Hematopoietic multipotent progenitor cell treated with erythropoietin and hydrocortisone succinate and interleukin-3 and kit ligand, for 6 days (in vitro differentiated cells): ENCODE data around the gene NQO2.
"Not testable (repeated sequence)": the region's sequence is repeated elsewhere in the genome, so short reads cannot be mapped to it uniquely, and the experiment has no call there.

Source experiments
- DNase-seq: peaks from one replicate; pipeline ENCODE4 v3.0.0-alpha.2; 2015

Gene NQO2

GRCh38 chr6:2990248-2990931 is 9.3 kb upstream of the NQO2 start:
- DNase-seq, result peak; percentile 78

- DNase-seq, result no peak
These were observed 8.7 kb upstream of the NQO2 start for GRCh38 chr6:2990932-2991506.

DNA sequence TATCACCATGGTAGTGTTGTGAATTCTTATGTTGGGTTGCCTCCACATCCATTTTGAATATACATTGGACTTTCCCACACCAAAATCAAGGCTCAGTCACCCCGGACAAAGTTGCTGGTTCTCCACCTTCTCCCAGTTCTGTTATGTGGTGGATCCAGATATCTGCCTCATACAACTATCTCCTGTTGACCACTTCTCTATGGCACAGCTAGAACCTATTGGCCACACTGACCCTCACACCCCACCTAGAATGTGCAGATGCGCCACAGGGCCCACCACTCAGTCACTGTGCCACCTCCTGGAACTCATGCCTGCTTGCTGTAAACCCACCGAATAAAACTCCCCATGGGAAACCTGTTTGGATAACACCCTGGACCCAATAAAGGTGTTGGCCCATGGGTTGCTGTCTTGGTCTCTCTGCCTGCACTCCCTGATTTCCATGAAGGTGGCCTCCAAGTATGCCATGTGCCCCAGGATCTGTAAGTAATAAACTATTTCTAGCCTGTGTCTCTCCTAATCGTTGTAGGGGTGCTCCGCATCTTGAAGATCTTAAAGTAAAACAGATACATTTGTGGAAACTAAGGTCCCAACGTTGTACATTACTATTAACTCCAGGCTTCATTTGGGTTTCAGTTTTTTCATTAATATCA is 7.2 kb upstream of the NQO2 start:
- no peak for DNase-seq

DNA sequence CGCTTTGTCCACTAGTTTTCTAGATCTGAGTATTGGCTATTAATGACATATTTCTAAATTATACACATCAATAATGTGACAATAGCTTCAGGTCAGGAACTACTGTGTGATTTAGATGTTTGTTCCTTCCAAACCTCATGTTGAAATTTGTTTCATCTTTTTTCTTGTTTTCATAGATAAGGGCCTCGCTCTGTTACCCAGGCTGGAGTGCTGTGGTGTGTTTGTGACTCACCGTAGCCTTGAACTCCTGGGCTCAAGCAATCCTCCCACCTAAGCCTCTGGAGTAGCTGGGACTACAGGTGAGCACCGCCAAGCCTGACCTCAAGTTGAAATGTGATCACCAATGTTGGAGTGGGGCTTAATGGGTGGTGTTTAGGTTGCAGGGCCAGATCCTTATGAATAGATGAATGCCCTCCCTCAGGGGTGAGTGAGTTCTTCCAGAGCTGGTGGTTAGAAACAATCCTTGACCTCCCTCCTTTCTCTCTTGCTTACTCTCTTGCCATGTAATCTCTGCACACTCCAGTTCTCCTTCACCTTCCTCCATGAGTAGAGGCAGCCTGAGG is 5.9 kb upstream of the NQO2 start:
- DNase-seq, result peak; percentile 27

DNA sequence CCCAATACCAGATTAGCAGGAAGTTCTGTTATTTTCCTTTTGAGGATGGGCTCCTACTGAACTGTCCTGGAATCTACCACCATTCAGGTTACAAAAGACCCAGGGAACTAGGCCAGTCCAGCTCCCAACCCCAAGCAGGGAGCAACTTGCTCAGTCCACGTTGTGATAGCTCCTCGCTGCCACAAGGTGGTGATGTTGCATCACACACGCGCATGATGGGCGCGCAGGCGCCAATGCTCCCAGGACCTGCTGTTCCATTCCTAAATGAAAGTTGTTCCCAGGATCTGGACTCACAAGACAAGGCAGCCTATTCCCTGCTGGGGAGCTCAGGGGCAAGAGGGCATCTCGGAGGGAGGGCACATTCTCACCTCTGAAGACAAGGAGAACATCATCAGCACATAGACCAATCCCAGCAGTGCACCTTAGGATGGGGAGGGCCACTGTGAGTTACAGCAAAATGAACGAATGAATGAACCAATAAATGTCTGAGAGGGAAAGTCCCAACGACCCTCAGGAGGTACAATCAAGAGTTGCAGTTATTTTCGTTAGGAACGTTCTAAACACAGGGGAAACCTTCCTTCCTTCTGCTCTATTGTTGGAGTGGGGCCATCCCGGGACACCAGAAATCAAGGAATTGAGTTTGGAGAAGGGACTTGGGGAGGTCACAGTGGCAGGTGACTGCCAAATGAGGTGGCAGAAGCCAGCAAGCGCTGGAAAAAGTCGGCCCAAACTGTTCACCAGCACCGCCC is 1.3 kb upstream of the NQO2 start:
- peak; percentile 51 for DNase-seq

DNA sequence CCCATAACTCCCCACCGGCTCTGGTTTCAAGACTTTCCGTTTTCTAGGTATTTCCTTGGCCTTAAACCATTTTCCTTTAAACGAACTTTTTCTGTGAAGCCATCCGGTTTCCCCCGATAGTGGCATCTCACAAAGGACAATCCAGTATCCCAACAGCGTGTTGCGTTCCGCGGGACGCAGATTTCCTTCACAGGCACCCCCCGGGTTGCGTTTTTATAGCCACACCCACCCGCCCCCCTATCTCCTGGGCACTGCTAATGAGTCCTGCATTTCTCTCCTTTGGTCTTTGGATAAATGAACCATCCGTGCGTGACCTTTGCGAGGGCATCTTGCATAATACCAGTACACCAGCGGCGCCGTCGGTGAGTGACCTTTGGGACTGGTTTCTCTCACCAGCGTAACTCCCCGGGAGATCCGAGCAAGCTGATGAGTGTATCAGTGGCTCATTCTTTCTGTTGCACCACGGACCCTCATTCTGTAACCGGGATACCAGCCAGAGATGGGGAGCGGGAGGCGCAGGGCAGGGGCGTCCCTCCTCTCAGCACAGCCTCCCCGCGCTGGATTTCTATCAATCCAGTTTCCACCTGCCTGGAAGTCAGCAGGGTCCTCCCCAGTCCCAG is 586 bp upstream of the NQO2 start:
- no peak for DNase-seq

DNA sequence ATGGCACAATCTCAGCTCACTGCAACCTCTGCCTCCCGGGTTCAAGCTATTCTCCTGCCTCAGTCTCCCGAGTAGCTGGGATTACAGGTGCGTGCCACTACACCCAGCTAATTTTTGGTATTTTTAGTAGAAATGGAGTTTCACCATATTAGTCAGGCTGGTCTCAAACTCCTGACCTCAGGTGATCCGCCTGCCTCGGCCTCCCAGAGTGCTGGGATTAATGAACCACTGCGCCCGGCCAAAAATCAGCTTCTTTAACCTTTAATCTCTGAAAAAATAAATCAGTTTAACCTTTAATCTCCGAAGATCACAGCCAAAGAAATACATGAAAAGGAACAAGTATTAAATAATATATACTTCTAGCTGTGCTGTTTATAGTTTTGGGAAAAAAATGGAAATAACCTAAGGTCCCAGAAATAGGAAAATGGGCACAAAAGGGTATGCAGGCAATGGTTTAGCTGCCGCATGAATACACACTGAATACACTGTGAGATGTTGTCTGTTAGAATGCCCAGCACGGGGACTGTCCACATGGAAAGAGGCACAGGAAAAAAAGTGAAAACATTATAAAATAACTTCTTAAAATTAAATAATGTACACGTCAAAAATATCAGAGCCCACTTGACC is 1.6 kb downstream of the NQO2 start:
- no peak for DNase-seq

DNA sequence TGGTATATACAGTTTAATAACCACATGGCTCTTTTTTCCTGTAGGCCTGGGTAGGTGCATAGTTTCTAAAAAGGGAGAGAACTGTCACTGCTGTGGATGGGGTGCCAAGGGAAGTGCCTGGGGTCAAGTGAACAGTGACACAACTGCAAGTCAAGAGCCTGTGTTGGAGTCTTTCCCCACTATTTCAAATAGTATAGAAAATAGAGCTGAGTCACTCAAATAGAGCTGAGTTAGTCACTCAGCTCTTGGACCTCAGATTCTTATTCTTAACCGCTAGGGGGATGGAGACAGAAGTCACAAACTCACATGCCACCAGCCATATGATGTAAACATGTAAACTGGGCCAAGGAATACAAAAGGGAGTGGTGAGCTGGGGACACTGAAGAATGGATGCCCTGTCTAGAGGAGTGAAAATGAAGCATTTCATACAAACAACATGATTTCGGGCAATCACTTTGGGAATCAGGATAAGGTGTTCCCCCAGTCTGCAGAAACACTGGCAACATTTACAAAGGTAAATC is 2.1 kb downstream of the NQO2 start:
- DNase-seq, result peak; percentile 97

DNA sequence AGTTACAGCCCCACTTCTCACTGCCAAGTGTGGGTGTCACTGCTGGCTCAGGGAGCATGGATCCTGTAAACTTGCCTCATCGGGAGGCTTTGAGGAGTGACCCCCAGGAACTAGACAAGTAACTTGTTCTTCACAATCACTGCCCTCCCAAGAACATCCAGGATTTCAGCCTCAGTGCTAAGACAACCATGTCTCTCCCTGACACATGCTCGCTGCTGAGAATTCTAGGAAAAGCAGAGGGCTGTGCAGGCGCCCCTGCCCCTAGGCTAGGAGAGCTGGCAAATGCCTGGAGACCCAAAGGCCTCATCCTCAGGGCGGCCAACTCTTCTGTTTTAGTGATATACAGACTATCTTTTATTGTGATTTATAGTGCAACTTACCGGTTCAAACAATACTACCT is 3.5 kb downstream of the NQO2 start:
- DNase-seq, result not testable (repeated sequence)

- DNase-seq, result no peak
These were observed 5.4 kb downstream of the NQO2 start for GRCh38 chr6:3005077-3005476.

DNA sequence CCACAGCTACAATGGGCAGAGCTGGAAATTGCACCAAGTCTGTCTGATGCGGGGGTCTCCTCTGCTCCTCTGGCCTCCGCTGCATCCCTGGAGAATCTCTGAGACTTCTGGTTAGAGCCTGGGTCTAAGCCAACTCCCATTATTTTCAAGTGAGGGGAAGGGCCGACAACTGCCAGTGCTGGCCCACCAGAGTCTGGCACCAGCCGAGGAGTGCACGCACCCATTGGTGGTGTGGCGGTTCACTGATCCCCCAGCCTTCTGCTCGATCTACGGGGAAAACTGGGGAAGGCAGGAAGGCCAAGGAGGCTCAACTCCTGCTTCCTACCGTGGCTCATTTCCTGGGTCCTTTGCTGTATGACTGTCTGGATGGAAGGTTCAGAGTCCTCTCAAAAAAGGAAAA is 6.2 kb downstream of the NQO2 start:
- no peak for DNase-seq

- no peak for DNase-seq
These were observed 6.8 kb downstream of the NQO2 start for GRCh38 chr6:3006476-3006875.

DNA sequence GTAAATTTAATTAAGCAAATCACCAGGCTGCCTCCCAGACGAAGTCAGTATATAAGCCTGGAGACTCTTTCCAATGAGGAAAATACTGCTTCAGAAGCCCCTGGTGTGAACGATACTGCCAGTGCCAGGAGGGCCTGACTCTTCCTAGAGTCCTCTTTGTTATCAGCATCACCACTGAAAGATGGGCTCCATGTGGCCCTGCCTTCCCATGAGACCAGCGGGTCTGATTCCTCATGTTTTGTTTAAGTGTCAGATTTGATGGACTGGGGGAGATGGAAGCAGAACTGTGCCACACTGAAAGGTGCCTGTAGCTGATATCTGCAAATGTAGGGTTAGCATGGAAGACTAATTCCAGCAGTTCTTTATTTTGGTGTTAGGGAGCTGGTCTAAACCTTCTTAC is 7.9 kb downstream of the NQO2 start:
- no peak for DNase-seq

DNA sequence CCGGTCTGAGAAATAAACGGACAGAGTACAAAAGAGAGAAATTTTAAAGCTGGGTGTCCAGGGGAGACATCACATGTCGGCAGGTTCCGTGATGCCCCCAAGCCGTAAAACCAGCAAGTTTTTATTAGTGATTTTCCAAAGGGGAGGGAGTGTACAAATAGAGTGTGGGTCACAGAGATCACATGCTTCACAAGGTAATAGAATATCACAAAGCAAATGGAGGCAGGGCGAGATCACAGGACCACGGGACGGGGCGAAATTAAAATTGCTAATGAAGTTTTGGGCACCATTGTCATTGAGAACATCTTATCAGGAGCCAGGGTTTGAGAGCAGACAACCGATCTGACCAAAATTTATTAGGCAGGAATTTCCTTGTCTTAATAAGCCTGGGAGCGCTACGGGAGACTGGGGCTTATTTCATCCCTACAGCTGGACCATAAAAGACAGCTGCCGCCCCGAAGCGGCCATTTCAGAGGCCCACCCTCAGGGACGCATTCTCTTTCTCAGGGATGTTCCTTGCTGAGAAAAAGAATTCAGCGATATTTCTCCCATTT is 9.1 kb downstream of the NQO2 start:
- DNase-seq, result not testable (repeated sequence)

GRCh38 chr6:3009930-3010329 is 10.2 kb downstream of the NQO2 start:
- no peak for DNase-seq

DNA sequence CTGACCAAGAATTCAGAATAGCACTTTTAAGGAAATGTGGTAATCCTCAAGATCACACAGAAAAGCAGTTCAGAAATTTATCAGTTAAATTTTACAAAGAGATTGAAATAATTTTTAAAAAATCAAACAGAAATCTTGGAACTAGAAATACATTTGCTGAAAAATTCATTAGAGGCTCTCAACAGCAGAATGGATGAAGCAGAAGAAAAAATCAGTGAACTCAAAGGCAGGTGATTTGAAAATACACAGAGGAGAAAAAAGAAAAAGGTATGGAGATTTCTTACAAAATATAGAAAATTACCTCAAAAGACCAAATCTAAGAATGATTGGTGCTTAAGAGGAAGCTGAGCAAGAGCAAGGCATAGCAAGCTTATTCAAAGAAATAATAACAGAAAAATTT is 11.5 kb downstream of the NQO2 start:
- DNase-seq, result no peak

GRCh38 chr6:3011592-3011991 is 11.9 kb downstream of the NQO2 start:
- DNase-seq, result no peak

- DNase-seq, result peak; percentile 65
These were observed 13.8 kb downstream of the NQO2 start for GRCh38 chr6:3013486-3013885.

- no peak for DNase-seq
These were observed 14.4 kb downstream of the NQO2 start for GRCh38 chr6:3013901-3014674.

- DNase-seq, result no peak
These were observed 15.0 kb downstream of the NQO2 start for GRCh38 chr6:3014675-3015066.

- no peak for DNase-seq
These were observed 15.4 kb downstream of the NQO2 start for GRCh38 chr6:3015144-3015543.
